IMR-90 (cell line): ENCODE results near the gene ZBTB1. TPM values are rescaled to one million over a fixed set of nuclear protein-coding genes. Genes with fewer than 3 reads are reported as not detected.

Experiments used
- ATAC-seq: fragments of 200-7000 bp; cut with Tn5 transposase; 2 replicates; pipeline ENCODE4 v1.9.1; 2020; ENCODE audit warnings: low read depth, mild to moderate bottlenecking, moderate library complexity
- BruUV-seq: library from RNA; stranded (reverse); fragments of 400-500 nt; replicated peaks from 2 replicates; lab custom pipeline; 2021; lab: Mats Ljungman, UMichigan
- CTCF ChIA-PET: fragments of 300-600 bp; formaldehyde crosslinking; extraction: SDS; loops from one replicate; lab custom pipeline; 2021; ENCODE audit warnings: antibody characterized with exemption; lab: Yijun Ruan, JAX
- POLR2A ChIA-PET: fragments of 300-600 bp; sonication (Branson Sonifier 250); formaldehyde crosslinking; loops from one replicate; lab custom pipeline; 2022; ENCODE audit warnings: antibody characterized with exemption; ENCODE audit not compliant: unreplicated experiment; lab: Charles Lee
- DNase-seq: peaks from one replicate; pipeline ENCODE4 v3.0.0; 2013
- H2AFZ ChIP-seq: replicated peaks from 2 replicates; pipeline ENCODE3; 2013; ENCODE audit warnings: low read length, mild to moderate bottlenecking; ENCODE audit not compliant: poor library complexity
- H2AK5ac ChIP-seq: 2 replicates; pipeline ENCODE4 v1.6.1; 2013; ENCODE audit warnings: low read depth, low read length, inconsistent platforms
- H2AK9ac ChIP-seq: replicated peaks from 2 replicates; pipeline ENCODE3; 2013; ENCODE audit warnings: mild to moderate bottlenecking, low read depth, low read length, moderate library complexity; ENCODE audit not compliant: poor library complexity
- H2BK120ac ChIP-seq: 2 replicates; pipeline ENCODE4 v1.6.1; 2013; ENCODE audit warnings: low read depth, low read length, inconsistent platforms
- H2BK15ac ChIP-seq: 3 replicates; pipeline ENCODE4 v1.6.1; 2013; ENCODE audit warnings: low read depth, low read length, inconsistent platforms
- H2BK20ac ChIP-seq: 2 replicates; pipeline ENCODE4 v1.6.1; 2013; ENCODE audit warnings: low read depth, mild to moderate bottlenecking, inconsistent platforms, low read length, moderate library complexity
- H2BK5ac ChIP-seq: 2 replicates; pipeline ENCODE4 v1.6.1; 2013; ENCODE audit warnings: mild to moderate bottlenecking, low read depth, low read length, inconsistent platforms; ENCODE audit not compliant: poor library complexity, severe bottlenecking
- H3K14ac ChIP-seq: replicated peaks from 2 replicates; pipeline ENCODE4 v1.6.1; 2013; ENCODE audit warnings: low read depth, low read length, inconsistent platforms
- H3K18ac ChIP-seq: 2 replicates; pipeline ENCODE4 v1.6.1; 2013; ENCODE audit warnings: low read depth, low read length, control low read depth
- H3K23ac ChIP-seq: 2 replicates; pipeline ENCODE4 v1.6.1; 2013; ENCODE audit warnings: low read depth, low read length, inconsistent platforms
- H3K27ac ChIP-seq: 2 replicates; pipeline ENCODE4 v1.5.1; 2013; ENCODE audit warnings: mild to moderate bottlenecking, control low read depth, low read length; ENCODE audit not compliant: insufficient read depth
- H3K27me3 ChIP-seq: 2 replicates; pipeline ENCODE4 v1.6.1; 2013; ENCODE audit warnings: low read length; ENCODE audit not compliant: control insufficient read depth, insufficient read depth
- H3K36me3 ChIP-seq: 2 replicates; pipeline ENCODE4 v1.6.1; 2013; ENCODE audit warnings: low read length, mixed read lengths; ENCODE audit not compliant: control insufficient read depth, insufficient read depth
- H3K4ac ChIP-seq: 2 replicates; pipeline ENCODE4 v1.6.1; 2013; ENCODE audit warnings: low read depth, low read length, inconsistent platforms
- H3K4me1 ChIP-seq: 2 replicates; pipeline ENCODE4 v1.6.1; 2013; ENCODE audit warnings: low read length, mixed read lengths; ENCODE audit not compliant: control insufficient read depth, insufficient read depth
- H3K4me2 ChIP-seq: 2 replicates; pipeline ENCODE4 v1.6.1; 2013; ENCODE audit warnings: low read depth, mild to moderate bottlenecking, control low read depth, low read length, moderate library complexity
- H3K4me3 ChIP-seq: 2 replicates; pipeline ENCODE4 v1.5.1; 2013; ENCODE audit warnings: low read depth, mild to moderate bottlenecking, control low read depth, low read length, moderate library complexity; ENCODE audit not compliant: insufficient read depth
- H3K56ac ChIP-seq: 2 replicates; pipeline ENCODE4 v1.6.1; 2013; ENCODE audit warnings: low read length, inconsistent platforms; ENCODE audit not compliant: insufficient read depth; ENCODE audit errors: extremely low read depth
- H3K79me1 ChIP-seq, 2 experiments: 2 replicates each; pipeline ENCODE4 v1.6.1; 2013; ENCODE audit warnings: low read length in 2 of 2, inconsistent platforms in 1 of 2, low read depth in 1 of 2
- H3K9ac ChIP-seq: 2 replicates; pipeline ENCODE4 v1.6.1; 2013; ENCODE audit warnings: low read depth, low read length, control low read depth
- H3K9me1 ChIP-seq: 2 replicates; pipeline ENCODE4 v1.6.1; 2013; ENCODE audit warnings: low read length, inconsistent platforms; ENCODE audit not compliant: insufficient read depth
- H3K9me3 ChIP-seq: 2 replicates; pipeline ENCODE4 v1.6.1; 2013; ENCODE audit warnings: low read length; ENCODE audit not compliant: control insufficient read depth, insufficient read depth
- H4K20me1 ChIP-seq: 2 replicates; pipeline ENCODE4 v1.6.1; 2013; ENCODE audit warnings: low read length, inconsistent platforms; ENCODE audit not compliant: insufficient read depth
- H4K5ac ChIP-seq: 2 replicates; pipeline ENCODE4 v1.6.1; 2013; ENCODE audit warnings: mild to moderate bottlenecking, low read depth, low read length, control low read depth
- H4K8ac ChIP-seq, 2 experiments: 2 replicates each; pipeline ENCODE4 v1.6.1; 2013; ENCODE audit warnings: low read depth in 2 of 2, low read length in 2 of 2, control low read depth in 1 of 2, inconsistent platforms in 1 of 2
- H4K91ac ChIP-seq: 2 replicates; pipeline ENCODE4 v1.6.1; 2013; ENCODE audit warnings: low read depth, low read length, inconsistent platforms; ENCODE audit not compliant: insufficient read depth
- BHLHE40 ChIP-seq: fragments of 150-350 bp; IDR thresholded peaks from 2 replicates; pipeline ENCODE4 v1.6.1; 2016; ENCODE audit warnings: mild to moderate bottlenecking, low read depth, low read length
- CEBPB ChIP-seq: IDR thresholded peaks from 2 replicates; pipeline ENCODE4 v1.6.1; 2012; ENCODE audit warnings: low read depth, low read length, improper control_type of control experiment
- CTCF ChIP-seq: conservative IDR thresholded peaks from 2 replicates; pipeline ENCODE4 v1.5.1; 2012; ENCODE audit warnings: mild to moderate bottlenecking, low read depth, low read length, improper control_type of control experiment
- RCOR1 ChIP-seq: IDR thresholded peaks from 2 replicates; pipeline ENCODE4 v1.6.1; 2012; ENCODE audit warnings: mild to moderate bottlenecking, low read length, improper control_type of control experiment; ENCODE audit not compliant: insufficient replicate concordance
- SMC3 ChIP-seq: fragments of 150-350 bp; IDR thresholded peaks from 2 replicates; pipeline ENCODE4 v1.6.1; 2016; ENCODE audit warnings: low read depth, mild to moderate bottlenecking, antibody characterized with exemption, low read length, moderate library complexity
- WGBS, 2 experiments: methylation state at CpG; one replicate each; pipeline versions ENCODE4 v1.1.5 to v1.1.7; 2013; ENCODE audit warnings: missing lambda C conversion rate in 2 of 2; ENCODE audit not compliant: insufficient read length in 1 of 2; ENCODE audit errors: extremely low coverage in 2 of 2; 5-methylcytosine and 5-hydroxymethylcytosine counted together
- dilution Hi-C: fragments of 300-500 bp; cut with HindIII; formaldehyde crosslinking; loops from one replicate; pipeline ENCODE4 v1.14.3; 2018; ENCODE audit warnings: low sequenced_read_pairs; ENCODE audit not compliant: unreplicated experiment
- in situ Hi-C: fragments of 300-500 bp; cut with MboI; formaldehyde crosslinking; loops from 3 replicates; pipeline ENCODE4 v1.14.3; 2019; ENCODE audit warnings: low sequenced_read_pairs, inconsistent platforms, mixed read lengths
- intact Hi-C: fragments of 100-400 bp; cut with micrococcal nuclease; formaldehyde crosslinking; loops from 2 replicates; pipeline ENCODE4 v1.10.0; 2022
- polyA plus RNA-seq, 3 experiments: library from polyadenylated mRNA; depleted of rRNA; stranded (reverse); fragments of >200 nt; gene quantifications; 2 replicates each; pipeline ENCODE4 v1.2.3, GENCODE V29; 2012; ENCODE audit warnings: low replicate concordance in 1 of 3
- total RNA-seq: library from RNA; depleted of rRNA; stranded (reverse); fragments of >200 nt; gene quantifications from 2 replicates; pipeline ENCODE4 v1.2.3, GENCODE V29; 2012

The ZBTB1 gene
- total and polyA plus RNA-seq, 2 of the 4 experiments (the other 2 are of a cell fraction) = 19.0 to 37.3 TPM

- Histone ChIP-seq H3K56ac (no peak overlapping the region; the same call in 1 of the 2 replicates), H2BK15ac (no peak overlapping the region), H4K20me1 (peaks cover 13% of the 10 kb centered on the region), H3K36me3 (no peaks in the 10 kb centered on the region), H3K9ac (peak overlapping the region; percentile 7; the same call in 1 of the 2 replicates), H2AK9ac (no peak overlapping the region), H3K27ac (peak overlapping the region; percentile 46; the same call in 1 of the 2 replicates), H3K4ac (peak overlapping the region; percentile 9; the same call in 1 of the 2 replicates), H4K91ac (0 out of 2 replicates have a peak overlapping the region, but pooled peaks have one; percentile 39), H3K14ac (peak overlapping the region; percentile 65), H3K79me1 (peaks cover 18 to 49% of the 10 kb centered on the region in 2 experiments), H2BK20ac (peak overlapping the region; percentile 15; the same call in 1 of the 2 replicates), H3K27me3 (no peaks in the 10 kb centered on the region), H3K18ac (peak overlapping the region; percentile 30; the same call in 1 of the 2 replicates), H3K4me2 (peak overlapping the region; percentile 93), H4K8ac (peak overlapping the region; percentile 10 to 96; a peak in 3 of 4 replicates), H4K5ac (peak overlapping the region; percentile 49; the same call in 1 of the 2 replicates), H3K9me1 (peaks cover 7% of the 10 kb centered on the region; the same call in 1 of the 2 replicates), H2BK120ac (peak overlapping the region; percentile 22), H2BK5ac (peak overlapping the region; percentile 29), H2AFZ (peak overlapping the region; percentile 19), H3K23ac (peak overlapping the region; percentile 86), H3K4me1 (peaks cover 12% of the 10 kb centered on the region), H2AK5ac (peak overlapping the region; percentile 20; the same call in 1 of the 2 replicates), H3K9me3 (no peaks in the 10 kb centered on the region), H3K4me3 (no peak overlapping the region)
- 96% methylated on average over 2 of the region's 8 CpGs; no CpG with 5 or more reads in 1 of the 2 experiments for WGBS, 2 experiments
- ChIA-PET POLR2A (no interaction called here), CTCF (interaction anchor here (0.6 to 1.6 kb wide), 2 partner anchors 9 to 19 kb away, joined by 3 to 4 read pairs; no protein-coding TSS in a partner anchor)
- TF ChIP-seq CTCF (no peak), RCOR1 (no peak), BHLHE40 (no peak), CEBPB (peak; percentile 91), SMC3 (no peak)
- in situ Hi-C loops (no loop called here), dilution Hi-C loops (no loop called here), intact Hi-C loops (no loop called here)
- BruUV-seq = TSS peak; percentile 16
- no peak for ATAC-seq
- DNase-seq = peak; percentile 38
These were observed 3.0 kb upstream of the ZBTB1 start for GRCh38 chr14:64501411-64502171.
